SH-SY5Y (cell line): Measurements from ENCODE around the gene LCN15.

Experiments used
- GATA2 ChIP-seq: IDR thresholded peaks from 2 replicates; pipeline ENCODE4 v1.6.1; 2011; ENCODE audit warnings: mild to moderate bottlenecking, low read depth, low read length
- GATA3 ChIP-seq: IDR thresholded peaks from 2 replicates; pipeline ENCODE4 v1.6.1; 2011; ENCODE audit warnings: low read depth, mild to moderate bottlenecking, low read length, moderate library complexity

GRCh38 chr9:136757328-136757727, 7.0 kb downstream of the LCN15 start:
- TF ChIP-seq GATA2, result no peak
- TF ChIP-seq GATA3, result no peak
